HepG2 (cell line): ENCODE data around the gene EPB42. TPM values are rescaled to one million over a fixed set of nuclear protein-coding genes. Genes with fewer than 3 reads are reported as not detected.

Source experiments
- ATAC-seq: fragments of 200-7000 bp; cut with Tn5 transposase; 3 replicates; pipeline ENCODE4 v1.9.1; 2020; ENCODE audit warnings: mild to moderate bottlenecking, moderate library complexity
- BruUV-seq: library from RNA; stranded (reverse); fragments of 400-500 nt; replicated peaks from 2 replicates; lab custom pipeline; 2021; lab: Mats Ljungman, UMichigan
- CTCF ChIA-PET: fragments of 300-600 bp; formaldehyde crosslinking; extraction: SDS; loops from one replicate; lab custom pipeline; 2021; ENCODE audit warnings: low total read pairs, inconsistent platforms, low intra/inter-chr PET ratio; lab: Yijun Ruan, JAX
- POLR2A ChIA-PET: fragments of 350-600 bp; sonication (Branson Sonifier 250); formaldehyde crosslinking; loops from one replicate; lab custom pipeline; 2020; ENCODE audit warnings: antibody characterized with exemption, inconsistent platforms; lab: Yijun Ruan, JAX
- DNase-seq: peaks from one replicate; pipeline ENCODE4 v3.0.0-alpha.2; 2015; ENCODE audit warnings: low spot score
- FAIRE-seq: peaks from 3 replicates; lab custom pipeline; 2011; peaks lifted over from hg19 to GRCh38; lab: Jason Lieb, UNC
- H2AFZ ChIP-seq: one replicate; pipeline ENCODE4 v1.6.1; 2011; ENCODE audit warnings: low read length, inconsistent platforms
- H3K27ac ChIP-seq: fragments of 300-600 bp; 3 replicates; pipeline ENCODE4 v1.8.0; 2011; ENCODE audit warnings: mixed run types, mild to moderate bottlenecking, mixed read lengths, low read length, inconsistent platforms; ENCODE audit not compliant: insufficient read depth; ENCODE audit errors: extremely low read length
- H3K27me3 ChIP-seq, 2 experiments: fragments of 200-600 bp in 1 of 2; 2 replicates in 1 of 2; 3 replicates in 1 of 2; pipeline versions ENCODE4 v1.6.0 to v1.8.0; 2011; ENCODE audit warnings: low read length in 2 of 2, mild to moderate bottlenecking in 2 of 2, moderate library complexity in 2 of 2, inconsistent platforms in 1 of 2; ENCODE audit not compliant: insufficient read depth in 2 of 2, control insufficient read depth in 1 of 2
- H3K36me3 ChIP-seq, 2 experiments: fragments of 200-600 bp in 1 of 2; replicated peaks in 1 of 2; 2 replicates in 1 of 2; 3 replicates in 1 of 2; pipeline versions ENCODE4 v1.5.1 to v1.8.0; 2011; ENCODE audit warnings: low read length in 2 of 2, inconsistent platforms in 1 of 2; ENCODE audit not compliant: insufficient read depth in 2 of 2, control insufficient read depth in 1 of 2
- H3K4me1 ChIP-seq: 2 replicates; pipeline ENCODE4 v1.5.1; 2012; ENCODE audit warnings: low read length, inconsistent platforms; ENCODE audit not compliant: insufficient read depth
- H3K4me2 ChIP-seq: 2 replicates; pipeline ENCODE4 v1.6.0; 2011; ENCODE audit warnings: low read depth, low read length, inconsistent platforms
- H3K4me3 ChIP-seq, 3 experiments: fragments of 200-600 bp in 1 of 3; sonication (generic), shearing (Covaris generic) in 1 of 3; replicated peaks in 1 of 3; 2 replicates each; pipeline ENCODE4 v1.5.1; 2011 to 2016; ENCODE audit warnings: low read length in 3 of 3, inconsistent platforms in 2 of 3, low read depth in 2 of 3, mild to moderate bottlenecking in 2 of 3, control low read depth in 1 of 3, mixed read lengths in 1 of 3; ENCODE audit not compliant: insufficient read depth in 1 of 3
- H3K79me2 ChIP-seq: one replicate; pipeline ENCODE4 v1.6.1; 2011; ENCODE audit warnings: low read length, inconsistent platforms; ENCODE audit not compliant: insufficient read depth
- H3K9ac ChIP-seq: 2 replicates; pipeline ENCODE4 v1.6.0; 2011; ENCODE audit warnings: mild to moderate bottlenecking, low read depth, low read length, inconsistent platforms; ENCODE audit not compliant: insufficient read depth
- H3K9me3 ChIP-seq: 2 replicates; pipeline ENCODE4 v1.5.1; 2012; ENCODE audit warnings: mild to moderate bottlenecking, low read length
- H4K20me1 ChIP-seq: 2 replicates; pipeline ENCODE4 v1.6.0; 2011; ENCODE audit warnings: inconsistent platforms, mild to moderate bottlenecking, low read length, moderate library complexity; ENCODE audit not compliant: insufficient read depth
- BORCS8-MEF2B ChIP-seq: sonication (generic); formaldehyde crosslinking; IDR thresholded peaks from 2 replicates; pipeline ENCODE4 v1.8.0; 2022; ENCODE audit warnings: mild to moderate bottlenecking, missing genetic modification reagents
- EED ChIP-seq: sonication (generic); formaldehyde crosslinking; IDR thresholded peaks from 2 replicates; pipeline ENCODE4 v1.5.0; 2020; ENCODE audit warnings: mild to moderate bottlenecking, missing genetic modification reagents
- FOXP1 ChIP-seq, 2 experiments: fragments of 450-650 bp in 1 of 2; IDR thresholded peaks; 2 replicates each; pipeline ENCODE4 v1.6.1; 2017 to 2018; ENCODE audit warnings: antibody characterized with exemption in 1 of 2
- JARID2 ChIP-seq: sonication (generic); formaldehyde crosslinking; IDR thresholded peaks from 2 replicates; pipeline ENCODE4 v1.8.1; 2023; ENCODE audit warnings: missing genetic modification reagents, inconsistent platforms; ENCODE audit not compliant: insufficient replicate concordance
- NAIF1 ChIP-seq: sonication (generic); formaldehyde crosslinking; IDR thresholded peaks from 2 replicates; pipeline ENCODE4 v1.5.0; 2020; ENCODE audit warnings: mild to moderate bottlenecking, missing genetic modification reagents, borderline replicate concordance
- NFATC3 ChIP-seq: sonication (generic); formaldehyde crosslinking; IDR thresholded peaks from 2 replicates; pipeline ENCODE4 v1.5.1; 2020; ENCODE audit warnings: mild to moderate bottlenecking, missing genetic modification reagents
- PHF5A ChIP-seq: IDR thresholded peaks from one replicate; pipeline ENCODE4 v1.6.1; 2018; ENCODE audit warnings: low read depth, missing genetic modification reagents; ENCODE audit not compliant: unreplicated experiment
- POLR2G ChIP-seq: fragments of 200-400 bp; formaldehyde crosslinking; IDR thresholded peaks from 2 replicates; pipeline ENCODE4 v1.6.1; 2018; ENCODE audit warnings: mild to moderate bottlenecking, low read depth, low read length, moderate library complexity
- PRMT3 ChIP-seq: sonication (generic); formaldehyde crosslinking; IDR thresholded peaks from 2 replicates; pipeline ENCODE4 v1.8.1; 2022; ENCODE audit warnings: low read depth, mild to moderate bottlenecking, moderate library complexity, missing genetic modification reagents, borderline replicate concordance
- SRY ChIP-seq: sonication (generic); formaldehyde crosslinking; IDR thresholded peaks from 2 replicates; pipeline ENCODE4 v1.8.0; 2022; ENCODE audit warnings: mild to moderate bottlenecking, missing genetic modification reagents
- ZFP36L1 ChIP-seq: sonication (generic); formaldehyde crosslinking; IDR thresholded peaks from 2 replicates; pipeline ENCODE4 v1.8.0; 2022; ENCODE audit warnings: mild to moderate bottlenecking, missing genetic modification reagents, moderate library complexity
- ZFP36L2 ChIP-seq: sonication (generic); formaldehyde crosslinking; IDR thresholded peaks from 2 replicates; pipeline ENCODE4 v1.4.0; 2020; ENCODE audit warnings: missing genetic modification reagents
- ZKSCAN5 ChIP-seq: sonication (generic); formaldehyde crosslinking; IDR thresholded peaks from 2 replicates; pipeline ENCODE4 v1.5.1; 2020; ENCODE audit warnings: mild to moderate bottlenecking, missing genetic modification reagents
- ZNF367 ChIP-seq: sonication (generic); formaldehyde crosslinking; IDR thresholded peaks from 2 replicates; pipeline ENCODE4 v1.4.0; 2020; ENCODE audit warnings: missing genetic modification reagents, borderline replicate concordance
- ZNF44 ChIP-seq: sonication (generic); formaldehyde crosslinking; IDR thresholded peaks from 2 replicates; pipeline ENCODE4 v1.5.1; 2020; ENCODE audit warnings: mild to moderate bottlenecking, missing genetic modification reagents
- ZNF441 ChIP-seq: sonication (generic); formaldehyde crosslinking; IDR thresholded peaks from 2 replicates; pipeline ENCODE4 v1.7.0; 2021; ENCODE audit warnings: missing genetic modification reagents, borderline replicate concordance
- WGBS: methylation state at CpG from one replicate; pipeline ENCODE4 v1.1.6; 2017; ENCODE audit warnings: low lambda C conversion rate; 5-methylcytosine and 5-hydroxymethylcytosine counted together
- in situ Hi-C: cut with HindIII; loops from 2 replicates; pipeline ENCODE4 v1.10.0; 2017; ENCODE audit warnings: low pct_unique_long_range_greater_than_20kb; ENCODE audit not compliant: extremely low pct_ligation_motif_present
- intact Hi-C: fragments of 100-400 bp; cut with micrococcal nuclease; formaldehyde crosslinking; loops from one replicate; pipeline ENCODE4 v1.10.0; 2022; ENCODE audit not compliant: unreplicated experiment
- polyA plus RNA-seq, 8 experiments: library from polyadenylated mRNA; depleted of rRNA in 3 of 8; stranded (reverse) in 7 of 8; unstranded in 1 of 8; fragments of >200 nt; fragmentation: Illumina TruSeq in 4 of 8; extraction: Trizol in 4 of 8; gene quantifications; 2 replicates each; pipeline versions ENCODE4 v1.2.1 to v1.2.3, GENCODE V29; 2011 to 2016; ENCODE audit warnings: low read depth in 4 of 8, missing spikeins in 1 of 8, mixed read lengths in 1 of 8; ENCODE audit not compliant: insufficient read depth in 1 of 8
- total RNA-seq, 5 experiments: library from RNA; depleted of rRNA; stranded (reverse); fragments of >200 nt; fragmentation: Illumina TruSeq; extraction: Trizol; gene quantifications; 2 replicates each; pipeline ENCODE4 v1.2.3, GENCODE V29; 2016; ENCODE audit warnings: low read depth in 1 of 5
- TF ChIP-seq, protein P1 (sequence below): IDR thresholded peaks from 2 replicates; pipeline ENCODE4 v1.6.1; 2012; ENCODE audit warnings: inconsistent platforms
- TF ChIP-seq, protein P2 (sequence below): sonication (generic); formaldehyde crosslinking; IDR thresholded peaks from 2 replicates; pipeline ENCODE4 v1.4.0; 2020; ENCODE audit warnings: missing genetic modification reagents, low read depth, mild to moderate bottlenecking, borderline replicate concordance
- TF ChIP-seq, protein P3 (sequence below): sonication (generic); formaldehyde crosslinking; conservative IDR thresholded peaks from 2 replicates; pipeline ENCODE4 v1.8.0; 2022; ENCODE audit warnings: mild to moderate bottlenecking, moderate library complexity, missing genetic modification reagents
- TF ChIP-seq, protein P4 (sequence below): sonication (generic); formaldehyde crosslinking; IDR thresholded peaks from 2 replicates; pipeline ENCODE4 v1.9.0; 2021; ENCODE audit warnings: missing genetic modification reagents, mild to moderate bottlenecking, borderline replicate concordance

EPB42 gene
- total and polyA plus RNA-seq, 2 of the 13 experiments (the other 11 are each of a cell fraction or from before 2014, with no cell fraction given) = not detected

DNA sequence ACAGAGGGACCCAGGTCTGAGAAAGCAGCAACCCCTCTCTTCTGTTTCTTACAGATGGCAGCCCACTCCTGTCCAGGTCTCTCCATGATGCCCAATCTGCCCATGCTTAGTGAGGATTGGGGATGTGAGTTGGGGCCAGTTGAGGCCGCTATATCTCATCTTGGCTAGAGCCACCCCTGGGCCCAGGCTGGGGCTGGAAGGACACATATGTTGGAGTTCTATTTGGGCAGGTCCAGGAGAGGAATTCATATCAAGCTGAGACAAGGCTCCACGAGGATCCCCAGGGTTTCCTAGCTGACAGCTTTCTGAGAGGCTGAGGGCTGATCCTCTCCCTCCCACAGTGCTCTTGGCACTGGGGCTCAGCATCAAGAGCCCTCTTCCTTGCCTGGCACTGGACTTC lies 34.6 kb upstream of the EPB42 start:
- H3K4me1 ChIP-seq = no peaks in the 10 kb centered on the region
- intact Hi-C loops (no loop called here), in situ Hi-C loops (no loop called here)
- no peaks in the 10 kb centered on the region for H3K79me2 ChIP-seq
- WGBS = no CpG with 5 or more reads among the region's 2 CpGs
- no peak overlapping the region for H3K4me3 ChIP-seq
- H3K27ac ChIP-seq = no peak overlapping the region
- H3K4me2 ChIP-seq = no peak overlapping the region
- H3K9me3 ChIP-seq = no peaks in the 10 kb centered on the region
- H2AFZ ChIP-seq = no peak overlapping the region
- DNase-seq = no peak
- H3K36me3 ChIP-seq = no peaks in the 10 kb centered on the region
- no peaks in the 10 kb centered on the region for H4K20me1 ChIP-seq
- POLR2A ChIA-PET = no interaction called here
- CTCF ChIA-PET = no interaction called here
- H3K9ac ChIP-seq = no peak overlapping the region
- no peak for FAIRE-seq
- peaks cover 2 to 22% of the 10 kb centered on the region in 2 experiments; a peak in 3 of 5 replicates for H3K27me3 ChIP-seq
- no peak for ATAC-seq
- TF ChIP-seq NAIF1 (CRISPR knock-in tag) (no peak), PRMT3 (CRISPR knock-in tag) (no peak), ZFP36L2 (no peak), ZKSCAN5 (no peak), ZNF44 (CRISPR knock-in tag) (no peak), ZNF367 (CRISPR knock-in tag) (no peak), FOXP1 (IDR thresholded peaks at IDR 0.05) (no peak), FOXP1 (CRISPR knock-in tag; IDR thresholded peaks at IDR 0.05) (no peak), SRY (CRISPR knock-in tag) (no peak), ZFP36L1 (no peak), EED (no peak), ZNF441 (CRISPR knock-in tag) (no peak), JARID2 (CRISPR knock-in tag) (no peak), POLR2G (no peak), BORCS8-MEF2B (CRISPR knock-in tag) (no peak), NFATC3 (no peak), PHF5A (CRISPR knock-in tag) (no peak)
- TF ChIP-seq, protein P1, sequence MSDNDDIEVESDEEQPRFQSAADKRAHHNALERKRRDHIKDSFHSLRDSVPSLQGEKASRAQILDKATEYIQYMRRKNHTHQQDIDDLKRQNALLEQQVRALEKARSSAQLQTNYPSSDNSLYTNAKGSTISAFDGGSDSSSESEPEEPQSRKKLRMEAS = no peak
- TF ChIP-seq, protein P2, sequence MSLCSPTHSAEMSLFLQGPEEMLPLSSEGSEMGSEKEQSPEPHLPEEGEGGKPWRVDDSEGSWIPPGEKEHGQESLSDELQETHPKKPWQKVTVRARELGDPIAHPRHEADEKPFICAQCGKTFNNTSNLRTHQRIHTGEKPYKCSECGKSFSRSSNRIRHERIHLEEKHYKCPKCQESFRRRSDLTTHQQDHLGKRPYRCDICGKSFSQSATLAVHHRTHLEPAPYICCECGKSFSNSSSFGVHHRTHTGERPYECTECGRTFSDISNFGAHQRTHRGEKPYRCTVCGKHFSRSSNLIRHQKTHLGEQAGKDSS = no peak
- TF ChIP-seq, protein P3, sequence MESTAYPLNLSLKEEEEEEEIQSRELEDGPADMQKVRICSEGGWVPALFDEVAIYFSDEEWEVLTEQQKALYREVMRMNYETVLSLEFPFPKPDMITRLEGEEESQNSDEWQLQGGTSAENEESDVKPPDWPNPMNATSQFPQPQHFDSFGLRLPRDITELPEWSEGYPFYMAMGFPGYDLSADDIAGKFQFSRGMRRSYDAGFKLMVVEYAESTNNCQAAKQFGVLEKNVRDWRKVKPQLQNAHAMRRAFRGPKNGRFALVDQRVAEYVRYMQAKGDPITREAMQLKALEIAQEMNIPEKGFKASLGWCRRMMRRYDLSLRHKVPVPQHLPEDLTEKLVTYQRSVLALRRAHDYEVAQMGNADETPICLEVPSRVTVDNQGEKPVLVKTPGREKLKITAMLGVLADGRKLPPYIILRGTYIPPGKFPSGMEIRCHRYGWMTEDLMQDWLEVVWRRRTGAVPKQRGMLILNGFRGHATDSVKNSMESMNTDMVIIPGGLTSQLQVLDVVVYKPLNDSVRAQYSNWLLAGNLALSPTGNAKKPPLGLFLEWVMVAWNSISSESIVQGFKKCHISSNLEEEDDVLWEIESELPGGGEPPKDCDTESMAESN = no peak
- TF ChIP-seq, protein P4, sequence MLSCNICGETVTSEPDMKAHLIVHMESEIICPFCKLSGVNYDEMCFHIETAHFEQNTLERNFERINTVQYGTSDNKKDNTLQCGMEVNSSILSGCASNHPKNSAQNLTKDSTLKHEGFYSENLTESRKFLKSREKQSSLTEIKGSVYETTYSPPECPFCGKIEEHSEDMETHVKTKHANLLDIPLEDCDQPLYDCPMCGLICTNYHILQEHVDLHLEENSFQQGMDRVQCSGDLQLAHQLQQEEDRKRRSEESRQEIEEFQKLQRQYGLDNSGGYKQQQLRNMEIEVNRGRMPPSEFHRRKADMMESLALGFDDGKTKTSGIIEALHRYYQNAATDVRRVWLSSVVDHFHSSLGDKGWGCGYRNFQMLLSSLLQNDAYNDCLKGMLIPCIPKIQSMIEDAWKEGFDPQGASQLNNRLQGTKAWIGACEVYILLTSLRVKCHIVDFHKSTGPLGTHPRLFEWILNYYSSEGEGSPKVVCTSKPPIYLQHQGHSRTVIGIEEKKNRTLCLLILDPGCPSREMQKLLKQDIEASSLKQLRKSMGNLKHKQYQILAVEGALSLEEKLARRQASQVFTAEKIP (CRISPR knock-in tag) = no peak
- TF ChIP-seq, all 625 proteins: peak for 0
- no TSS peak for BruUV-seq
